BE2C (cell line): ENCODE data around the gene IGSF9B.
A peak's percentile ranks its signal among the peaks of the same experiment; 100 is the strongest.

Experiments used
- DNase-seq: peaks from one replicate; pipeline ENCODE4 v3.0.0-alpha.2; 2020
- H3K27me3 ChIP-seq: fragments of 250-450 bp; sonication (Bioruptor Pico); 2 replicates; pipeline ENCODE4 v1.5.1; 2020; ENCODE audit warnings: mild to moderate bottlenecking
- H3K36me3 ChIP-seq: fragments of 250-450 bp; sonication (Bioruptor Pico); 2 replicates; pipeline ENCODE4 v1.5.1; 2020; ENCODE audit warnings: mild to moderate bottlenecking
- H3K4me1 ChIP-seq: fragments of 250-450 bp; sonication (Bioruptor Pico); 2 replicates; pipeline ENCODE4 v1.5.1; 2020
- H3K4me3 ChIP-seq: 2 replicates; pipeline ENCODE4 v1.5.1; 2011; ENCODE audit warnings: low read depth, low read length
- H3K9me3 ChIP-seq: fragments of 250-450 bp; sonication (Bioruptor Pico); 2 replicates; pipeline ENCODE4 v1.5.1; 2020
- TF ChIP-seq, protein P1 (sequence below): IDR thresholded peaks from 2 replicates; pipeline ENCODE4 v1.5.1; 2012; ENCODE audit warnings: mild to moderate bottlenecking, low read depth, low read length

The IGSF9B gene

DNA sequence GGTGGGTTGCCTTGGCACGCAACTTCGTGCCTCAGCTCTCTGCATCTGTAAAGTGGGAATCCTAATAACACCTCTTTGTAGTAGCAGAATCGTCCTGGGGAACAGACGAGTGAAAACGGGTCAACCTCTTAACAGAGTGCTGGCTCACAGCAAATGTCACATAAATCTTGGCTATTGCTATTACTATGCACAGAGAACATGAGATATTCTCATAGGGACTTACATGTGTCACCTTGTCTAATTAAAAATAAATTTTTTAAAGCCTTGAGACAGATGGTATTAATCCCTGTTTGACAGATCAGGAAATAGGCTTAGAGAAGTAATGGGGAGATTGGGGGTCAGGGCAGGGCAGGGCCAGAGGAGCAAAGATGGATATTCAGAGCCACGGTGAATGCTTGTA is 44.3 kb upstream of the IGSF9B start:
- H3K27me3 ChIP-seq, result no peaks in the 10 kb centered on the region
- TF ChIP-seq, protein P1, sequence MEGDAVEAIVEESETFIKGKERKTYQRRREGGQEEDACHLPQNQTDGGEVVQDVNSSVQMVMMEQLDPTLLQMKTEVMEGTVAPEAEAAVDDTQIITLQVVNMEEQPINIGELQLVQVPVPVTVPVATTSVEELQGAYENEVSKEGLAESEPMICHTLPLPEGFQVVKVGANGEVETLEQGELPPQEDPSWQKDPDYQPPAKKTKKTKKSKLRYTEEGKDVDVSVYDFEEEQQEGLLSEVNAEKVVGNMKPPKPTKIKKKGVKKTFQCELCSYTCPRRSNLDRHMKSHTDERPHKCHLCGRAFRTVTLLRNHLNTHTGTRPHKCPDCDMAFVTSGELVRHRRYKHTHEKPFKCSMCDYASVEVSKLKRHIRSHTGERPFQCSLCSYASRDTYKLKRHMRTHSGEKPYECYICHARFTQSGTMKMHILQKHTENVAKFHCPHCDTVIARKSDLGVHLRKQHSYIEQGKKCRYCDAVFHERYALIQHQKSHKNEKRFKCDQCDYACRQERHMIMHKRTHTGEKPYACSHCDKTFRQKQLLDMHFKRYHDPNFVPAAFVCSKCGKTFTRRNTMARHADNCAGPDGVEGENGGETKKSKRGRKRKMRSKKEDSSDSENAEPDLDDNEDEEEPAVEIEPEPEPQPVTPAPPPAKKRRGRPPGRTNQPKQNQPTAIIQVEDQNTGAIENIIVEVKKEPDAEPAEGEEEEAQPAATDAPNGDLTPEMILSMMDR, result no peak

DNA sequence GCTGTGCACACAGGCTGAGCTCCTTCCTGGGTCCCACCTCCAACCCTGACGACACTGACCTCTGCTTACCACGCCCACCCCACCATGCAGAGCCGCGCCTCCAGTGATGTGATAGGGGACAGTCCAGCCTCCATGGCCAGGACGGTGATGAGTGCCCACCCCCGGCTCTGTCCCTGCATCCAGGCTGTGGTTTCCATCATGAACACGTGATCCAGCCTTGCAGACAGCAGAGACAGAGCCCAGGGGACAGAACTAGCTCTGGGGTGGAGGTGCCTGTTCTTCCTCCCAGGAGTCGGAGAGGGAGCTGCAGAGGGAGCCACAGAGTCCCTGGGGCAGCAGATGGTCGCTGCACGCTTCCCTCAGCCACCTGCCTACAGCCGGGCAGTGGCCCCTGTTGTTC is 42.6 kb upstream of the IGSF9B start:
- H3K4me1 ChIP-seq, result no peaks in the 10 kb centered on the region
- peaks cover 3% of the 10 kb centered on the region; the same call in 1 of the 2 replicates for H3K9me3 ChIP-seq
- H3K36me3 ChIP-seq, result no peaks in the 10 kb centered on the region
- no peak overlapping the region for H3K4me3 ChIP-seq
- DNase-seq, result peak; percentile 61
- no peaks in the 10 kb centered on the region for H3K27me3 ChIP-seq
- TF ChIP-seq, protein P1, result peak; percentile 31

More for the DNA sequence above, 44.3 kb upstream of the IGSF9B start:
- Histone ChIP-seq H3K4me3 (no peak overlapping the region), H3K9me3 (peaks cover 3% of the 10 kb centered on the region; the same call in 1 of the 2 replicates), H3K4me1 (no peaks in the 10 kb centered on the region), H3K36me3 (no peaks in the 10 kb centered on the region)
- no peak for DNase-seq

DNA sequence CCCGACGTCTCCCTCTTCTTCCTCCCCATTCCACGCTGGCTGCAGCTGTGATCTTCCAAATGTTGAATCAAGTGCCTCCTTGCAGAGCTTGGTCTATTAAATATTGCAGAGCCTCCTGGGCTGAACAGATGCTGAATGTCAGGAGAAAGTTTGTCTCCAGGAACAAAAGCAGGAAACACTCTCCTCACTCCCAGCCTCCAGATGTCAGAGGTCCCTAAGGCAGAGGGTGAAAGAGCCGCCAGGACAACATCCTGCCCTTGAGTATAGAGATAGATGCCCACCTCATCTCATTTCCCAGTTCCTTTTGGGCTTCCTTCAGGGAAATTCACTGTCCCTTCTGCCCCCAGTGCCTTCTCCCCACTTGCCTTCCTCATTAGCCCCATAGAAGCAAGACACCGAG is 40.8 kb upstream of the IGSF9B start:
- DNase-seq, result no peak
- Histone ChIP-seq H3K4me3 (no peak overlapping the region), H3K4me1 (no peaks in the 10 kb centered on the region), H3K9me3 (peaks cover 2% of the 10 kb centered on the region; the same call in 1 of the 2 replicates), H3K36me3 (no peaks in the 10 kb centered on the region), H3K27me3 (no peaks in the 10 kb centered on the region)
- TF ChIP-seq, protein P1, result no peak

DNA sequence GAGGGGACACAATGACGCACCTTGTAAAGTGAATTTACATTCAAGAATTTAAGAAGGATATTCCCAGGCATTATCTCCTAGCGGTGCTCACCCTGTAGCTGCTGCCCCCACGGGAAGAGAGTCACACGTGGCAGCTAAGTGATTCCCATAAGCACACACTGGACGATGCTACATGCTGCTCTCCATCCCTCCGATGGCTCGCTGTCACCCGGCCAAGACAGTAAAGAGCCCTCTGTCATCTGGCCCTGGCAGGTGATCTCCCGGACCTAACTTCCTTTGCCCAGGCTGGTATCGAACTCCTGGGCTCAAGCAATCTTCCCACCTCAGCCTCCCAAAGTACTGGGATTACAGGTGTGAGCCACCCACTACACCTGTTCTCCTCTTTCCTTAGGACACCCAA is 39.9 kb upstream of the IGSF9B start:
- Histone ChIP-seq H3K4me1 (no peaks in the 10 kb centered on the region), H3K27me3 (no peaks in the 10 kb centered on the region), H3K36me3 (no peaks in the 10 kb centered on the region), H3K9me3 (no peaks in the 10 kb centered on the region; the same call in 1 of the 2 replicates), H3K4me3 (no peak overlapping the region)
- TF ChIP-seq, protein P1, result no peak
- no peak for DNase-seq

DNA sequence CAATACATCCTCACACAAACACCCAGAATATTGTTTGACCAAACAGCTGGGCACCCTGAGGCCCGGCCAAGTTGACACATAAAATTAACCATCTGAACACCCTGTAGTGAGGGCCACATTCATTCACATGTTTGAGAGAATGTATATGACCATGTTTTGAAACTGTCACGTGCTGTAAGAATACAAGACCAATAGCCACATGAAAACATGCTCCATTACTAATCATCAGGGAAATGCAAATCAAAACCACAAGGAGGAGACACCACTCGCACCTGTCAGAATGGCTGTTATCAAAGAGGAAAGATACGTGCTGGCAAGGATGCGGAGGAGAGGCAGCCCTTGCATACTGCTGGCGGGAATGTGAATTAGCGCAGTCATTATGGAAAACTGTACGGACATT is 38.3 kb upstream of the IGSF9B start:
- no peaks in the 10 kb centered on the region for H3K9me3 ChIP-seq
- no peaks in the 10 kb centered on the region for H3K27me3 ChIP-seq
- no peaks in the 10 kb centered on the region for H3K36me3 ChIP-seq
- H3K4me3 ChIP-seq, result no peak overlapping the region
- no peak for DNase-seq
- TF ChIP-seq, protein P1, result no peak
- no peaks in the 10 kb centered on the region for H3K4me1 ChIP-seq

DNA sequence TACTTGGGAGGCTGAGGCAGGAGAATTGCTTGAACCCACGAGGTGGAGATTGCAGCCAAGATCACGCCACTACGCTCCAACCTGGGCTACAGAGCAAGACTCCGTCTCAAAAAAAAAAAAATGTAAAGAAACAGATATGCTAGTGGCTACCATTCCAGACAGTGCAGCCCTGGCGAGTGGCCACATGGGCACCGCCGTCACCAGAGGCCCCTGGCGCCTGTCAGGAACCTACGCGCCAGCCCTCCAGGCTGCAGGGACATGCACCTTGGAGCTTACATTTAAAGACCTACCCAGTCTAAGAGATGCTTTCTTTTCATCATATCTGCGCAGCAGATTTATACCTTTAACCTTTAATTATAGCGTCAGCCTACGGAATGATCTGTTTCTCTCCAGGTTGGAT is 37.2 kb upstream of the IGSF9B start:
- Histone ChIP-seq H3K4me1 (no peaks in the 10 kb centered on the region), H3K4me3 (no peak overlapping the region), H3K9me3 (no peaks in the 10 kb centered on the region), H3K36me3 (no peaks in the 10 kb centered on the region), H3K27me3 (no peaks in the 10 kb centered on the region)
- no peak for DNase-seq
- TF ChIP-seq, protein P1, result no peak
